SU-DHL-6 (cell line): ENCODE results near the gene TTYH3.
"Not testable (repeated sequence)": the region's sequence is repeated elsewhere in the genome, so short reads cannot be mapped to it uniquely, and the experiment has no call there.

Experiments
- H2AFZ ChIP-seq: fragments of 200-600 bp; sonication (generic); 2 replicates; pipeline ENCODE4 v1.6.1; 2014; ENCODE audit warnings: low read depth, mild to moderate bottlenecking, moderate library complexity, mixed read lengths, antibody characterized with exemption, low read length; ENCODE audit not compliant: severe bottlenecking
- H3F3A ChIP-seq: fragments of 200-600 bp; shearing (Covaris generic); 2 replicates; pipeline ENCODE4 v1.6.0; 2016; ENCODE audit warnings: antibody characterized with exemption, mild to moderate bottlenecking; ENCODE audit not compliant: insufficient read depth
- H3K27ac ChIP-seq: fragments of 200-600 bp; sonication (generic); 2 replicates; pipeline ENCODE4 v1.5.1; 2016; ENCODE audit warnings: low read depth, mild to moderate bottlenecking, low read length, moderate library complexity, mixed read lengths
- H3K27me3 ChIP-seq: fragments of 200-600 bp; sonication (generic), shearing (Covaris generic); 2 replicates; pipeline ENCODE4 v1.6.0; 2014; ENCODE audit warnings: mild to moderate bottlenecking, low read length
- H3K36me3 ChIP-seq: fragments of 200-600 bp; sonication (generic); 2 replicates; pipeline ENCODE4 v1.6.1; 2014; ENCODE audit warnings: mild to moderate bottlenecking, low read length, mixed read lengths
- H3K4me2 ChIP-seq: fragments of 300-600, 200-600 bp; shearing (Covaris generic), sonication (generic); 2 replicates; pipeline ENCODE4 v1.6.0; 2014; ENCODE audit warnings: low read length, low read depth, mild to moderate bottlenecking; ENCODE audit not compliant: poor library complexity, severe bottlenecking
- H3K4me3 ChIP-seq: fragments of 200-600 bp; sonication (generic); 2 replicates; pipeline ENCODE4 v1.5.1; 2014; ENCODE audit warnings: antibody characterized with exemption, low read length, mild to moderate bottlenecking, mixed read lengths; ENCODE audit not compliant: insufficient read depth, poor library complexity, severe bottlenecking
- H3K79me2 ChIP-seq: fragments of 200-600 bp; sonication (generic); 2 replicates; pipeline ENCODE4 v1.6.1; 2014; ENCODE audit warnings: mild to moderate bottlenecking, low read length, moderate library complexity; ENCODE audit not compliant: insufficient read depth
- H3K9ac ChIP-seq: fragments of 200-600 bp; sonication (generic); 2 replicates; pipeline ENCODE4 v1.7.0; 2014; ENCODE audit warnings: mild to moderate bottlenecking, low read length
- H3K9me2 ChIP-seq: fragments of 200-600 bp; sonication (generic); replicated peaks from 2 replicates; pipeline ENCODE4 v1.6.1; 2014; ENCODE audit warnings: low read length; ENCODE audit not compliant: insufficient read depth
- H3K9me3 ChIP-seq: fragments of 200-600 bp; sonication (generic); 2 replicates; pipeline ENCODE4 v1.6.1; 2014; ENCODE audit warnings: low read length, mixed read lengths; ENCODE audit not compliant: insufficient read depth
- H4K20me1 ChIP-seq: fragments of 200-600 bp; sonication (generic); 2 replicates; pipeline ENCODE4 v1.6.1; 2014; ENCODE audit warnings: low read depth, mild to moderate bottlenecking, antibody characterized with exemption, low read length, moderate library complexity, mixed read lengths
- CTCF ChIP-seq: fragments of 200-600 bp; sonication (generic); IDR thresholded peaks from one replicate; pipeline ENCODE4 v1.5.1; 2017; ENCODE audit warnings: antibody characterized with exemption, mild to moderate bottlenecking, low read length, moderate library complexity; ENCODE audit not compliant: insufficient read depth, poor library complexity, severe bottlenecking
- EZH2phosphoT487 ChIP-seq: fragments of 200-600 bp; sonication (generic), shearing (Covaris generic); conservative IDR thresholded peaks from 2 replicates; pipeline ENCODE4 v1.6.1; 2018; ENCODE audit warnings: mild to moderate bottlenecking, antibody characterized with exemption, low read length, moderate library complexity, mixed read lengths

TTYH3 gene

DNA sequence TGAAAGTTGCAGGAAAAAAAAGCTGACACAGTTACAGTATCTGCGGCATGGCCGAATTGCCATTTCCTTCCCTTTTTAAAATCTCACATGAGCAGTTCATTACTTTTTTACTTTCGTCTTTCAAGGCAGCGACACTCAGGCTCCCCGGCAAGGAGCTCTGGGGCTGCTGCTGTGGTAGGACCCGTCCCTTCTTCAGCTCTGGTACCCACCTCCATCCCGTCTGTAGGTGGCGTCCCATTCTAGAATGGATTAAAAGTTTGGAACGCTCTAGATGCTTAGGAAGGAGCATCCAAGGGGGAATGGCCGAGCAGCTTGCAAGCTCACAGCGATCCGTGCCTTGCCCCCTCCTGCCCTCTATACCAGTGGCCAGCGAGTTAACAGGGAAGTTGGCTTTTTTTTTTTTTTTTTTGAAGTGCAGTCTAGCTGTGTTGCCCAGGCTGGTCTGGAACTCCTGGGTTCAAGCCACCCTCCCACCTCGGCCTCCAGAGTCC, 22.8 kb upstream of the TTYH3 start:
- Histone ChIP-seq H3K79me2 (no peaks in the 10 kb centered on the region), H4K20me1 (no peaks in the 10 kb centered on the region), H3K36me3 (no peaks in the 10 kb centered on the region), H3K27me3 (no peaks in the 10 kb centered on the region), H2AFZ (no peak overlapping the region), H3F3A (no peaks in the 10 kb centered on the region), H3K9me3 (no peaks in the 10 kb centered on the region), H3K9ac (no peak overlapping the region), H3K27ac (no peak overlapping the region), H3K9me2 (no peaks in the 10 kb centered on the region), H3K4me2 (no peak overlapping the region), H3K4me3 (no peak overlapping the region)
- TF ChIP-seq EZH2phosphoT487 (no peak), CTCF (peak; percentile 53)

GRCh38 chr7:2609646-2610045, 22.1 kb upstream of the TTYH3 start:
- H3K79me2 ChIP-seq, H3K9me2 ChIP-seq, H3K27me3 ChIP-seq, H3K4me2 ChIP-seq, H4K20me1 ChIP-seq, H3K4me3 ChIP-seq, H3K9ac ChIP-seq, H3K27ac ChIP-seq, H3K9me3 ChIP-seq, H2AFZ ChIP-seq, H3K36me3 ChIP-seq, H3F3A ChIP-seq: not testable (repeated sequence)

DNA sequence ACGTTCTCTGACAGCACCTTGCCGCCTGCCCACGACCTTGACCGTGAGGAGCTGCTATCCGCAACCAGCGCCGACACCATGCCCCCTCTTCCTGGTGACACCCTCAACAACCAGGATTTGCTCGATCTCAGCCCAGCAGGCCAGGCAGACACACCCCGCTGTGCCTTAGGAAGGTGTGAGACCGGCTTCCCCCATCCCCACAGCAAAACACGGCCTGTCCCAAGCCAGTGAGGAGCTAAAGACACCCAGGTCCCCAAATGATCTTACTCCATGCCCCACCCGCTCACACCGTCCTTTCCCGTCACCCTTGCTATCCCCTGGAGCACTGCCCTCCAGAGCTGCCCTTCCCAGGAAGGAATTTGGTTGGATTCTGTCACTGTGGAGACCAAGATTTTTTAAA, 21.3 kb upstream of the TTYH3 start:
- H3K27me3 ChIP-seq: no peaks in the 10 kb centered on the region
- H3K9me2 ChIP-seq: no peaks in the 10 kb centered on the region
- H3K4me2 ChIP-seq: no peak overlapping the region
- H3K79me2 ChIP-seq: no peaks in the 10 kb centered on the region
- TF ChIP-seq CTCF (no peak), EZH2phosphoT487 (no peak)
- no peak overlapping the region for H3K27ac ChIP-seq
- no peaks in the 10 kb centered on the region for H3F3A ChIP-seq
- H3K36me3 ChIP-seq: no peaks in the 10 kb centered on the region
- H3K9ac ChIP-seq: no peak overlapping the region
- H3K9me3 ChIP-seq: no peaks in the 10 kb centered on the region
- no peak overlapping the region for H3K4me3 ChIP-seq
- no peak overlapping the region for H2AFZ ChIP-seq
- no peaks in the 10 kb centered on the region for H4K20me1 ChIP-seq

GRCh38 chr7:2610898-2611297, 20.9 kb upstream of the TTYH3 start:
- H3K79me2 ChIP-seq: no peaks in the 10 kb centered on the region
- H3K9me2 ChIP-seq: no peaks in the 10 kb centered on the region
- TF ChIP-seq EZH2phosphoT487 (no peak), CTCF (no peak)
- no peak overlapping the region for H3K27ac ChIP-seq
- no peaks in the 10 kb centered on the region for H4K20me1 ChIP-seq
- H3K27me3 ChIP-seq: no peaks in the 10 kb centered on the region
- no peak overlapping the region for H3K4me2 ChIP-seq
- H3K4me3 ChIP-seq: no peak overlapping the region
- H2AFZ ChIP-seq: no peak overlapping the region
- H3F3A ChIP-seq: no peaks in the 10 kb centered on the region
- no peak overlapping the region for H3K9ac ChIP-seq
- H3K9me3 ChIP-seq: no peaks in the 10 kb centered on the region
- no peaks in the 10 kb centered on the region for H3K36me3 ChIP-seq
